Panc1 (cell line): ENCODE measurements around the gene EFL1. TPM values are rescaled to one million over a fixed set of nuclear protein-coding genes. Genes with fewer than 3 reads are reported as not detected.

Source experiments
- ATAC-seq: fragments of 200-7000 bp; cut with Tn5 transposase; 2 replicates; pipeline ENCODE4 v1.9.1; 2020; ENCODE audit warnings: mild to moderate bottlenecking, moderate library complexity
- BruUV-seq: library from RNA; stranded (reverse); fragments of 400-500 nt; replicated peaks from 2 replicates; lab custom pipeline; 2021; lab: Mats Ljungman, UMichigan
- CTCF ChIA-PET: fragments of 300-600 bp; sonication (Branson Sonifier 250); formaldehyde crosslinking; loops from one replicate; lab custom pipeline; 2022; ENCODE audit warnings: antibody characterized with exemption; lab: Charles Lee
- POLR2A ChIA-PET: fragments of 300-600 bp; sonication (Branson Sonifier 250); formaldehyde crosslinking; loops from one replicate; lab custom pipeline; 2022; ENCODE audit warnings: antibody characterized with exemption; lab: Charles Lee
- DNase-seq: peaks from one replicate; pipeline ENCODE4 v3.0.0-alpha.2; 2010; ENCODE audit warnings: low read depth, low spot score
- H3K27ac ChIP-seq: 2 replicates; pipeline ENCODE4 v1.5.1; 2011; ENCODE audit warnings: mild to moderate bottlenecking, low read length, inconsistent platforms
- H3K27me3 ChIP-seq: fragments of 200-500 bp; sonication (Bioruptor generic); 2 replicates; pipeline ENCODE4 v1.6.0; 2014; ENCODE audit warnings: low read length, inconsistent platforms; ENCODE audit not compliant: control insufficient read depth, insufficient read depth
- H3K36me3 ChIP-seq: fragments of 200-500 bp; sonication (Bioruptor generic); 2 replicates; pipeline ENCODE4 v1.5.1; 2014; ENCODE audit warnings: inconsistent platforms, mild to moderate bottlenecking, low read length, moderate library complexity; ENCODE audit not compliant: control insufficient read depth, insufficient read depth
- H3K4me1 ChIP-seq: 2 replicates; pipeline ENCODE4 v1.5.1; 2011; ENCODE audit warnings: inconsistent platforms, mild to moderate bottlenecking, low read length, moderate library complexity; ENCODE audit not compliant: control insufficient read depth, insufficient read depth
- H3K4me3 ChIP-seq, 2 experiments: 2 replicates each; pipeline ENCODE4 v1.5.1; 2011 to 2012; ENCODE audit warnings: low read depth in 2 of 2, low read length in 2 of 2, mild to moderate bottlenecking in 2 of 2, inconsistent platforms in 1 of 2, moderate library complexity in 1 of 2
- H3K9me3 ChIP-seq: fragments of 200-500 bp; sonication (Bioruptor generic); 2 replicates; pipeline ENCODE4 v1.5.1; 2014; ENCODE audit warnings: low read depth, mild to moderate bottlenecking, inconsistent platforms, low read length, moderate library complexity; ENCODE audit not compliant: control insufficient read depth, insufficient read depth
- CTCF ChIP-seq: fragments of 450-650 bp; IDR thresholded peaks from 2 replicates; pipeline ENCODE4 v1.5.1; 2017; ENCODE audit warnings: mild to moderate bottlenecking
- POLR2AphosphoS5 ChIP-seq: IDR thresholded peaks from 2 replicates; pipeline ENCODE4 v1.6.1; 2012; ENCODE audit warnings: mild to moderate bottlenecking, low read depth, low read length, moderate library complexity
- REST ChIP-seq, 2 experiments: IDR thresholded peaks; 2 replicates each; pipeline ENCODE4 v1.6.1; 2011 to 2012; ENCODE audit warnings: low read depth in 2 of 2, control low read depth in 1 of 2, low read length in 1 of 2, mild to moderate bottlenecking in 1 of 2, moderate library complexity in 1 of 2; ENCODE audit not compliant: insufficient read depth in 1 of 2
- SIN3A ChIP-seq: IDR thresholded peaks from 2 replicates; pipeline ENCODE4 v1.6.1; 2012; ENCODE audit warnings: low read depth, mild to moderate bottlenecking, low read length, moderate library complexity, borderline replicate concordance; ENCODE audit not compliant: insufficient read depth
- TCF7L2 ChIP-seq: IDR thresholded peaks from 2 replicates; pipeline ENCODE4 v1.6.1; 2011; ENCODE audit warnings: mild to moderate bottlenecking, low read depth, low read length, inconsistent platforms
- in situ Hi-C: cut with HindIII; loops from 2 replicates; pipeline ENCODE4 v1.10.0; 2016; ENCODE audit warnings: low sequenced_read_pairs, low pct_unique_long_range_greater_than_20kb
- intact Hi-C: fragments of 100-400 bp; cut with micrococcal nuclease; formaldehyde crosslinking; loops from one replicate; pipeline ENCODE4 v1.10.0; 2022; ENCODE audit not compliant: unreplicated experiment
- total RNA-seq: library from RNA; stranded (reverse); gene quantifications from one replicate; pipeline ENCODE4 v1.2.1, GENCODE V29; 2021; ENCODE audit not compliant: unreplicated experiment

EFL1 gene
- total RNA-seq, 1 experiment from 2014 or later = 20.2 TPM

GRCh38 chr15:82139823-82140268 lies 122.7 kb downstream of the EFL1 start:
- Histone ChIP-seq H3K9me3 (no peaks in the 10 kb centered on the region), H3K27ac (no peak overlapping the region), H3K27me3 (no peaks in the 10 kb centered on the region), H3K4me1 (no peaks in the 10 kb centered on the region), H3K4me3 (no peak overlapping the region), H3K36me3 (no peaks in the 10 kb centered on the region)
- ATAC-seq (0 out of 2 replicates have a peak, but pooled peaks have one; percentile 53), DNase-seq (no peak)
- intact Hi-C loops = no loop called here
- POLR2A ChIA-PET = no interaction called here
- in situ Hi-C loops = no loop called here
- CTCF ChIA-PET = interaction anchor here (0.5 to 1.1 kb wide), 2 partner anchors 31 to 509 kb away, joined by 3 to 4 read pairs; no protein-coding TSS in a partner anchor
- no TSS peak for BruUV-seq
- TF ChIP-seq SIN3A (no peak), POLR2AphosphoS5 (no peak), REST (IDR thresholded peaks at IDR 0.05; ENCODE audit: insufficient read depth in 1 of 2, low read depth in 2 of 2, low read length in 1 of 2) (no peak), CTCF (peak; percentile 78; the same call in 1 of the 2 replicates), TCF7L2 (no peak)

- no peaks in the 10 kb centered on the region for H3K27me3 ChIP-seq
- no peaks in the 10 kb centered on the region for H3K9me3 ChIP-seq
- ATAC-seq (no peak), DNase-seq (no peak)
- TF ChIP-seq SIN3A (no peak), TCF7L2 (no peak), REST (IDR thresholded peaks at IDR 0.05; ENCODE audit: insufficient read depth in 1 of 2, low read depth in 2 of 2, low read length in 1 of 2) (no peak), POLR2AphosphoS5 (no peak), CTCF (no peak)
- intact Hi-C loops (no loop called here), in situ Hi-C loops (no loop called here)
- ChIA-PET CTCF (no interaction called here), POLR2A (no interaction called here)
- H3K27ac ChIP-seq = no peak overlapping the region
- H3K36me3 ChIP-seq = no peaks in the 10 kb centered on the region
- no TSS peak for BruUV-seq
- H3K4me1 ChIP-seq = no peaks in the 10 kb centered on the region
- no peak overlapping the region for H3K4me3 ChIP-seq
These were observed 124.2 kb downstream of the EFL1 start for GRCh38 chr15:82138306-82138705.
